ENCODE measurements around the gene MPZL3. TPM values are rescaled to one million over a fixed set of nuclear protein-coding genes. Genes with fewer than 3 reads are reported as not detected.
A peak's percentile ranks its signal among the peaks of the same experiment; 100 is the strongest.

Gene MPZL3
- total and polyA plus RNA-seq, 2 donors from 2014 or later, result 1.7 to 10.0 TPM

DNA sequence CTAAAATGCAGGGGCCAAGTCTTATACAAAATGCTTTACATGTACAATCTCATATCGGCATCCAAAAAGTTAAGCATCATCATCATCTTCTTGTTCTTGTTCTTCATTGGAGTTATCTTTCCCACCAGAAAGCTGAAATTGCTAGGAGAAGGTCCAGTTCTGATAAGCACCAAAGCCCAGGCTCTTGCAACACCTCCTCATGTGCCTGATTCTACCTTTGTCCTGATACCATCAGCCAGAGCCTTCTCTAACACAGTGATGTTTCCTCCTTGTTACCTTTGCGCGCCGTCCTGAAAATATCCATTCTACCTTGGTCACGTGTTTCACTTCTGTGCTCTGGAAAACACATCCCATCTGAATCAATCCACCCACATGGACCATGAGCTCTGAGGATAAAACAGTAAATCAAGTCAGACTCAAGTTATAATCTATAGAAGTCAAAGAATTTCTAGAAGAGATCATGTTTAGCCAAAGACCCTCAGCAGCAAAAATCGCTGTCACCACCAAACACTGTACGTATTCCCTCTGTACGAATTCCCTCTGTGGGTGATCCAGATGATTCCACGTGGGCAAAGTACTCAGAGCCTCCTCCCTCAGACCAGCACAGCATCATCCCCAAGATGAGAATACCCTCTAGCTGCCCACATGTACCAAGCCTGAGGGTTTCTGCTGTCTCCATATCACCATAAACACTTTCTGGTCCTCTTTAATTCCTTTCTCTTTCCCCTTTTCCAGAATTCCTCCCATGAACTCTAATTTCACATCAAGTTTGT is 46.4 kb downstream of the MPZL3 start:
- TF ChIP-seq, protein P1, sequence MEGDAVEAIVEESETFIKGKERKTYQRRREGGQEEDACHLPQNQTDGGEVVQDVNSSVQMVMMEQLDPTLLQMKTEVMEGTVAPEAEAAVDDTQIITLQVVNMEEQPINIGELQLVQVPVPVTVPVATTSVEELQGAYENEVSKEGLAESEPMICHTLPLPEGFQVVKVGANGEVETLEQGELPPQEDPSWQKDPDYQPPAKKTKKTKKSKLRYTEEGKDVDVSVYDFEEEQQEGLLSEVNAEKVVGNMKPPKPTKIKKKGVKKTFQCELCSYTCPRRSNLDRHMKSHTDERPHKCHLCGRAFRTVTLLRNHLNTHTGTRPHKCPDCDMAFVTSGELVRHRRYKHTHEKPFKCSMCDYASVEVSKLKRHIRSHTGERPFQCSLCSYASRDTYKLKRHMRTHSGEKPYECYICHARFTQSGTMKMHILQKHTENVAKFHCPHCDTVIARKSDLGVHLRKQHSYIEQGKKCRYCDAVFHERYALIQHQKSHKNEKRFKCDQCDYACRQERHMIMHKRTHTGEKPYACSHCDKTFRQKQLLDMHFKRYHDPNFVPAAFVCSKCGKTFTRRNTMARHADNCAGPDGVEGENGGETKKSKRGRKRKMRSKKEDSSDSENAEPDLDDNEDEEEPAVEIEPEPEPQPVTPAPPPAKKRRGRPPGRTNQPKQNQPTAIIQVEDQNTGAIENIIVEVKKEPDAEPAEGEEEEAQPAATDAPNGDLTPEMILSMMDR (IDR thresholded peaks at IDR 0.05; ENCODE audit: borderline replicate concordance, extremely low read depth, insufficient read depth), result no peak
- FAIRE-seq, result no peak
- no peak overlapping the region for H3K27ac ChIP-seq (ENCODE audit: low read depth in 2 of 2, low read length in 2 of 2)

DNA sequence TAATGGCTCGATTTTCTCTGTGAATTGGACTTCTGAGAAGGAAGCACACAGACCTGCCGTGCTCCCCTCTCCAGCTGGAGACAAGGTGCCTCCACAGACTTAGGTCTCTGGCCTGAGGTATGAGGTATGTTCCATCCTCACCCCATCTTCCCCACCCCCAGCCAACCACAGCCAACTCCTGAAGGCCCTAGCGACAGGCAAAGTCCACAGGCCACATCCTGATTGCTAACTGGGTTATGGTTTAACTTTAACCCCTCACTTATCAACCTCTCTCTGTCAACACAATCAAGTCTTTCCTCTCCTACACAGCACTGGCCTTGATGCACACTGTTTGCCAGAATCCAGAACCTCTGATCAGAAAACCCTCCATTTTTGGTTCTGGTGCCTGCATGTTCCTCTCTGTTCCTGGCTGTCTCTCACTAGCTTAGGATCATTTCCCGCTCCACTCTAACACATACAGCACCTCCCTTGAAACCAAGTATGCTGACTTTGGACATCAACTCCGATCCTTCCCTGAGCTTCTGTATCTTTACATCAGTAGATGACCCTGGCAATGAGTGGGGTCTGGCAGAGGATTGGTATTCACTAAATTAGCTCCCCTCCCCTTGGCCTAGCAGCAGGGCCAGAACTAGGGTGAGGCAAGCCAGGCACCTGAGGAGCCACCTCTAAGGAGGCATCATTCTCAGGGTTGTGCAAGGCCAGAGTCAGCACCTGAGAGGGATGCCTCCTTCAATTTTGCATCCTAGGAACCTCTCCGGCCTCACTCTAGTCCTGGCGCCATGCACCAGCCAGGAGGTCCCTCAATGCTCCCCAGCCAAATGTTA is 49.4 kb downstream of the MPZL3 start:
- DNase-seq, result peak in 2 of 5 donors; percentile 21 to 58
- Histone ChIP-seq H3K27me3 (ENCODE audit: control insufficient read depth, insufficient read depth, low read length) (peaks cover 2% of the 10 kb centered on the region), H3K27ac (ENCODE audit: low read depth in 2 of 2, low read length in 2 of 2) (peak overlapping the region; percentile 16 to 28), H3K9me3 (ENCODE audit: control insufficient read depth in 2 of 3, insufficient read depth in 1 of 3, low read length in 3 of 3) (no peaks in the 10 kb centered on the region), H3K4me1 (ENCODE audit: control insufficient read depth in 2 of 3, insufficient read depth in 2 of 3, low read depth in 1 of 3, low read length in 3 of 3) (peaks cover 0 to 13% (median 9%) of the 10 kb centered on the region in 3 donors), H3K4me3 (ENCODE audit: low read length in 3 of 3) (peak overlapping the region in 1 of 3 donors; percentile 20), H3K36me3 (ENCODE audit: control insufficient read depth in 2 of 3, insufficient read depth in 3 of 3, low read length in 3 of 3) (no peaks in the 10 kb centered on the region), H3K9ac (ENCODE audit: low read length in 3 of 3) (no peak overlapping the region)
- TF ChIP-seq, protein P1 (IDR thresholded peaks at IDR 0.05; ENCODE audit: borderline replicate concordance, extremely low read depth, insufficient read depth), result no peak
- intact Hi-C loops (cut with DNase I), result no loop called here
- no peak for FAIRE-seq

More for the DNA sequence above, 46.4 kb downstream of the MPZL3 start:
- H3K9ac ChIP-seq (ENCODE audit: low read length in 3 of 3), result no peak overlapping the region
- no peaks in the 10 kb centered on the region for H3K36me3 ChIP-seq (ENCODE audit: control insufficient read depth in 2 of 3, insufficient read depth in 3 of 3, low read length in 3 of 3)
- no peak for DNase-seq
- H3K27me3 ChIP-seq (ENCODE audit: control insufficient read depth, insufficient read depth, low read length), result peaks cover 2% of the 10 kb centered on the region
- intact Hi-C loops (cut with DNase I), result no loop called here
- no peaks in the 10 kb centered on the region for H3K9me3 ChIP-seq (ENCODE audit: control insufficient read depth in 2 of 3, insufficient read depth in 1 of 3, low read length in 3 of 3)
- no peak overlapping the region for H3K4me3 ChIP-seq (ENCODE audit: low read length in 3 of 3)
- H3K4me1 ChIP-seq (ENCODE audit: control insufficient read depth in 2 of 3, insufficient read depth in 2 of 3, low read depth in 1 of 3, low read length in 3 of 3), result peaks cover 0 to 13% (median 9%) of the 10 kb centered on the region in 3 donors

DNA sequence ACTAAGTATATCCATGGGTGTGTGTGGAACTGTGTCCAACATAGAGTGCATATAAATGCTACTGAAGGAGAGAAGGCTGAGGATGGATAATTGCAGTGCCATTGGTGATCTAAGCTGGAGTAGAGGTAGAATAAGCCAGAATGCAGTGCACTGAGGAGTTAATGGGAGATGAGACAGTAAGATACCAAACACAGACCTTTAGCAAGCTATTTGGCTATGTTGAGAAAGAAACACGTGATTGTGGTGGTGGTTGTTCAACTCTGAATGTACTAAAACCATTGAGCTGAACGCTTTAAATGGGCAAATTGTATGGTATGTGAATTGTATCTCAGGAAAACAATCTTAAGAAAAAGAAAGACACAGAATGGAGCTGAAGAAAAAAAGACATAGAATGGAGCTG is 50.2 kb downstream of the MPZL3 start:
- TF ChIP-seq, protein P1 (IDR thresholded peaks at IDR 0.05; ENCODE audit: borderline replicate concordance, extremely low read depth, insufficient read depth), result no peak
- DNase-seq (no peak), FAIRE-seq (no peak)
- peak overlapping the region in 1 of 2 donors; percentile 3 for H3K27ac ChIP-seq (ENCODE audit: low read depth in 2 of 2, low read length in 2 of 2)
- no peaks in the 10 kb centered on the region for H3K9me3 ChIP-seq (ENCODE audit: control insufficient read depth in 2 of 3, insufficient read depth in 1 of 3, low read length in 3 of 3)
- no peak overlapping the region for H3K9ac ChIP-seq (ENCODE audit: low read length in 3 of 3)
- no peaks in the 10 kb centered on the region for H3K36me3 ChIP-seq (ENCODE audit: control insufficient read depth in 2 of 3, insufficient read depth in 3 of 3, low read length in 3 of 3)
- H3K4me1 ChIP-seq (ENCODE audit: control insufficient read depth in 2 of 3, insufficient read depth in 2 of 3, low read depth in 1 of 3, low read length in 3 of 3), result peaks cover 0 to 13% (median 9%) of the 10 kb centered on the region in 3 donors
- peaks cover 2% of the 10 kb centered on the region for H3K27me3 ChIP-seq (ENCODE audit: control insufficient read depth, insufficient read depth, low read length)
- intact Hi-C loops (cut with DNase I), result no loop called here
- peak overlapping the region in 1 of 3 donors; percentile 20 for H3K4me3 ChIP-seq (ENCODE audit: low read length in 3 of 3)

Data from kidney (tissue), 14 donors.